Measurements from ENCODE around the gene DUSP16. TPM values are rescaled to one million over a fixed set of nuclear protein-coding genes. Genes with fewer than 3 reads are reported as not detected.

The DUSP16 gene
- total RNA-seq, 1 donor from 2014 or later: 26.1 TPM

DNA sequence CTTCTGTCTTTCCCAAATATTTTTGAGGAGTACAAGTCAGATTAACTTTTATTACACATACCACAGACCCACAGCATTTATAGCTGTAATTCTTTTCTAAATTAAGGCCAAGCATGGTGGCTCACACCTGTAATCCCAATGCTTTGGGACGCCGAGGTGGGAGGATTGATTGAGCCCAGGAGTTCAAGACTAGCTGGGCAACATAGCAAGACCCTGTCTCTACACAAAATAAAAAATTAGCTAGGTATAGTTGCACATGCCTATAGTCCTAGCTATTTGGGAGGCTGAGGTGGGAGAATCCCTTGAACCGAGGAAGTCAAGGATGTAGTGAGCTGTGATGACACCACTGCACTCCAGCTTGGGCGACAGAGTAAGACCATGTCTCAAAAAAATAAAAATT, 7.0 kb downstream of the DUSP16 start:
- Mint-ChIP-seq H3K4me3 (no peak overlapping the region), H3K27me3 (ENCODE audit: insufficient read depth, low read depth) (no peaks in the 10 kb centered on the region), H3K36me3 (peaks cover 4% of the 10 kb centered on the region), H3K4me1 (peaks cover 14% of the 10 kb centered on the region), H3K27ac (no peak overlapping the region), H3K9me3 (no peaks in the 10 kb centered on the region)
- Histone ChIP-seq H3F3A (ENCODE audit: low read depth) (peaks cover 4% of the 10 kb centered on the region), H3K4me1 (peaks cover 21% of the 10 kb centered on the region), H3K4me2 (no peak overlapping the region), H3K36me3 (no peaks in the 10 kb centered on the region), H4K20me1 (ENCODE audit: low read depth) (peaks cover 15% of the 10 kb centered on the region), H3K9ac (no peak overlapping the region), H3K79me2 (ENCODE audit: low read depth) (peaks cover 88% of the 10 kb centered on the region), H2AFZ (replicated peaks) (no peak overlapping the region), H3K9me3 (ENCODE audit: low read depth) (no peaks in the 10 kb centered on the region), H3K27ac (no peak overlapping the region), H3K4me3 (no peak overlapping the region), H3K27me3 (no peaks in the 10 kb centered on the region)
- no peak for TF ChIP-seq EZH2 (IDR thresholded peaks at IDR 0.05)
- TF ChIP-seq EZH2phosphoT487 (IDR thresholded peaks at IDR 0.05): no peak
- TF ChIP-seq, protein P1, sequence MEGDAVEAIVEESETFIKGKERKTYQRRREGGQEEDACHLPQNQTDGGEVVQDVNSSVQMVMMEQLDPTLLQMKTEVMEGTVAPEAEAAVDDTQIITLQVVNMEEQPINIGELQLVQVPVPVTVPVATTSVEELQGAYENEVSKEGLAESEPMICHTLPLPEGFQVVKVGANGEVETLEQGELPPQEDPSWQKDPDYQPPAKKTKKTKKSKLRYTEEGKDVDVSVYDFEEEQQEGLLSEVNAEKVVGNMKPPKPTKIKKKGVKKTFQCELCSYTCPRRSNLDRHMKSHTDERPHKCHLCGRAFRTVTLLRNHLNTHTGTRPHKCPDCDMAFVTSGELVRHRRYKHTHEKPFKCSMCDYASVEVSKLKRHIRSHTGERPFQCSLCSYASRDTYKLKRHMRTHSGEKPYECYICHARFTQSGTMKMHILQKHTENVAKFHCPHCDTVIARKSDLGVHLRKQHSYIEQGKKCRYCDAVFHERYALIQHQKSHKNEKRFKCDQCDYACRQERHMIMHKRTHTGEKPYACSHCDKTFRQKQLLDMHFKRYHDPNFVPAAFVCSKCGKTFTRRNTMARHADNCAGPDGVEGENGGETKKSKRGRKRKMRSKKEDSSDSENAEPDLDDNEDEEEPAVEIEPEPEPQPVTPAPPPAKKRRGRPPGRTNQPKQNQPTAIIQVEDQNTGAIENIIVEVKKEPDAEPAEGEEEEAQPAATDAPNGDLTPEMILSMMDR (IDR thresholded peaks at IDR 0.05): no peak
- DNase-seq (ENCODE audit: low spot score): no peak

DNA sequence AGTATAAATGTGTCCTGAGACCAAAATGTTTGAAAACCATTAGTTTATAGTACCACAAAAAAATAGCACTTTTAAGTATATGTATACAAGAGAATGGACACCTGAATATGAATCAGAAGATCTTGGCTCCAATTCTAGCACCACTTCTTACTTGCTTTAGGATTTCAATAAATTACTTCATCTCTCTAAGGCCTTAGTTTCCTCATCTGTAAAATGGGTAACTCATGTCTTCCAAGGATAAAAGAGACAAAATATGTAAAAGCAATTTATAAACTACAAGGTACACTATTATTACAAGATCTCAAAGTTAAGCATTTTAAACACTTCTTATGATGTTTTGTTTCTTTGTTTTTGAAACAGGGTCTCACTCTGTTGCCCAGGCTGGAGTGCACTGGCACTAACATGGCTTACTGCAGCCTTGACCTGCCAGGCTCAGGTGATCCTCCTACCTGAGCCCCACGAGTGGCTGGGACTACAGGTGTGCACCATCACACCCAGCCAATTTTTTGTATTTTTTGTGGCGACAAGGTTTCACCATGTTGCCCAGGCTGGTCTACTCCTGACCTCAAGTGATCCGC, 9.4 kb downstream of the DUSP16 start:
- no peak overlapping the region for H3K4me3 ChIP-seq
- no peak overlapping the region for H3K9ac ChIP-seq
- H3K4me3 Mint-ChIP-seq: no peak overlapping the region
- H3K36me3 ChIP-seq: no peaks in the 10 kb centered on the region
- peaks cover 64% of the 10 kb centered on the region for H3K79me2 ChIP-seq (ENCODE audit: low read depth)
- no peaks in the 10 kb centered on the region for H3K9me3 ChIP-seq (ENCODE audit: low read depth)
- no peaks in the 10 kb centered on the region for H3K4me1 Mint-ChIP-seq
- H3K27ac Mint-ChIP-seq: no peak overlapping the region
- DNase-seq (ENCODE audit: low spot score): no peak
- no peaks in the 10 kb centered on the region for H3F3A ChIP-seq (ENCODE audit: low read depth)
- TF ChIP-seq EZH2 (IDR thresholded peaks at IDR 0.05) (no peak), EZH2phosphoT487 (IDR thresholded peaks at IDR 0.05) (no peak)
- TF ChIP-seq, protein P1 (IDR thresholded peaks at IDR 0.05): no peak
- peaks cover 4% of the 10 kb centered on the region for H3K36me3 Mint-ChIP-seq
- H3K27ac ChIP-seq: no peak overlapping the region
- H2AFZ ChIP-seq (replicated peaks): no peak overlapping the region
- peaks cover 7% of the 10 kb centered on the region for H4K20me1 ChIP-seq (ENCODE audit: low read depth)
- no peaks in the 10 kb centered on the region for H3K9me3 Mint-ChIP-seq
- no peaks in the 10 kb centered on the region for H3K27me3 Mint-ChIP-seq (ENCODE audit: insufficient read depth, low read depth)
- no peaks in the 10 kb centered on the region for H3K4me1 ChIP-seq
- no peak overlapping the region for H3K4me2 ChIP-seq
- no peaks in the 10 kb centered on the region for H3K27me3 ChIP-seq

DNA sequence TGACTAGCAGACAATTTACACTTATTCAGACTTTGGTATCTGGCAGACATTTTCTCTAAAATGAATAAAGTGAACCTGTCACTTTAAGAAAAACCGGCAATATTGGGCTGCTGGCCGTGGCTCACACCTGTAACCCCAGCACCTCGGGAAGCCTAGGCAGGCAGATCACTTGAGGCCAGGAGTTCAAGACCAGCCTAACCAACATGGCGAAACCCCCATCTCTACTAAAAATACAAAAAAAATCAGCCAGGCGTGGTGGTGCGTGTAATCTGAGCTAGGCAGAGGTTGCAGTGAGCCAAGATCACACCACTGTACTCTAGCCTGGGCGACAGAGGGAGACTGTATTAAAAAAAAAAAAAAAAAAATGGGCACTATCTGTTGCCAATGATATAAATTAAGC, 11.5 kb downstream of the DUSP16 start:
- DNase-seq (ENCODE audit: low spot score): no peak
- H3K4me3 ChIP-seq: no peak overlapping the region
- Mint-ChIP-seq H3K27me3 (ENCODE audit: insufficient read depth, low read depth) (no peaks in the 10 kb centered on the region), H3K36me3 (peaks cover 1% of the 10 kb centered on the region), H3K9me3 (no peaks in the 10 kb centered on the region), H3K4me3 (no peak overlapping the region), H3K4me1 (no peaks in the 10 kb centered on the region), H3K27ac (no peak overlapping the region)
- no peak overlapping the region for H3K27ac ChIP-seq
- no peaks in the 10 kb centered on the region for H3K4me1 ChIP-seq
- H3K27me3 ChIP-seq: no peaks in the 10 kb centered on the region
- no peak overlapping the region for H3K9ac ChIP-seq
- peaks cover 54% of the 10 kb centered on the region for H3K79me2 ChIP-seq (ENCODE audit: low read depth)
- peaks cover 6% of the 10 kb centered on the region for H4K20me1 ChIP-seq (ENCODE audit: low read depth)
- TF ChIP-seq, protein P1 (IDR thresholded peaks at IDR 0.05): no peak
- no peak for TF ChIP-seq EZH2 (IDR thresholded peaks at IDR 0.05)
- no peak for TF ChIP-seq EZH2phosphoT487 (IDR thresholded peaks at IDR 0.05)
- no peak overlapping the region for H2AFZ ChIP-seq (replicated peaks)
- H3K36me3 ChIP-seq: no peaks in the 10 kb centered on the region
- H3F3A ChIP-seq (ENCODE audit: low read depth): no peaks in the 10 kb centered on the region
- no peak overlapping the region for H3K4me2 ChIP-seq
- no peaks in the 10 kb centered on the region for H3K9me3 ChIP-seq (ENCODE audit: low read depth)

Measured in neural progenitor cell (in vitro differentiated cells).